IPS-18a (cell line): Measurements from ENCODE around the gene ECM1.

Source experiments
- H3K27ac ChIP-seq: one replicate; pipeline ENCODE4 v1.5.1; 2013; ENCODE audit warnings: low read length
- H3K27me3 ChIP-seq: one replicate; pipeline ENCODE4 v1.6.1; 2013; ENCODE audit warnings: mild to moderate bottlenecking, low read length; ENCODE audit not compliant: control insufficient read depth, insufficient read depth
- H3K36me3 ChIP-seq: one replicate; pipeline ENCODE4 v1.6.1; 2013; ENCODE audit warnings: low read depth, low read length; ENCODE audit not compliant: control insufficient read depth
- H3K4me1 ChIP-seq: one replicate; pipeline ENCODE4 v1.6.1; 2013; ENCODE audit warnings: low read depth, low read length; ENCODE audit not compliant: control insufficient read depth
- H3K4me3 ChIP-seq: one replicate; pipeline ENCODE4 v1.5.1; 2013; ENCODE audit warnings: low read length
- H3K9ac ChIP-seq: one replicate; pipeline ENCODE4 v1.6.1; 2013; ENCODE audit warnings: mild to moderate bottlenecking, low read length, moderate library complexity
- H3K9me3 ChIP-seq: one replicate; pipeline ENCODE4 v1.6.1; 2013; ENCODE audit warnings: low read depth, low read length; ENCODE audit not compliant: control insufficient read depth

The ECM1 gene

DNA sequence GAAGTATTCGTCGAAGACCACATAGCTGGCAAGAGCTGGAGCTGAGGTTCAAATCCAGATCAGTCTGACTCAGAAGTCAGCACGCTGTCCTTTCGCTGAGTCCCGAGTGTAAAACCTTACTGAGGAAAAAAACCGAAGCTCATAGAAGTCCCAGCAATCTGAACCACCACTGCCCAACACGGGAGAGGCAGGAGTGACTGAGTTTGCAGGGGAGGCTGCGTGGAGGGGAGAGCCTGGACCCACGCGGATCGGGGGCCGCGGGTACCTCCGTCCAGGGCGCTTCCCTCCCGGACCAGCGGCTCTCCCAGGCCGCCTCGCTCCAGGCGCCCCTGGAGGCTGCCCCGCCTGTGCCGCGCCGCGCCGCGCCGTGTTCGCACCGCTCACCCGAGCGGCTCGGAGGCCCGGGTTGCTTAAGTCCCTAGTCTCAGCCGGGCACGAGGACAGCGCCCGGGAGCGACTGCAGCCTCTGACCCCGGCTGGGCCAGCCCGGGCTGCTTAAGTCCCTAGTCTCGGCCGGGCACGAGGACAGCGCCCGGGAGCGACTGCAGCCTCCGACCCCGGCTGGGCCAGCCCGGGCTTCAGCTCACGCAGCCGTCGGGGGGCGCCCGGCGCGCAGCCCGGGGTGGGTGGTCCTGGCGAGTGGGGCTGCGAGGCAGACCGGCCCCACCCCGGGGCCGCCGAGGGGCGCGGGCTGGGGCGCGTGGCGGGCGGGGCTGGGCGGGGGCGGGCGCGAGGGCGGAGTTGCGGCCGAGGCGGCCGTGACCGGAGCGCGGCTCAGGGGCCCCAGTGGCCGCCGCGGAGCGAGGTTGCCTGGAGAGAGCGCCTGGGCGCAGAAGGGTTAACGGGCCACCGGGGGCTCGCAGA, 41.0 kb downstream of the ECM1 start, which contains the start of gene ADAMTSL4:
ADAMTSL4 (plus strand) TSS at position 777 of the 864 bp plus-strand sequence. CDS start 2,881 bp downstream, outside the sequence.
- H3K4me3 ChIP-seq, result peak within 1 kb of the TSS; percentile 52
- peaks cover 21% of the 10 kb centered on the region for H3K27me3 ChIP-seq
- H3K27ac ChIP-seq, result no peak within 1 kb of the TSS
- no peak within 1 kb of the TSS for H3K9ac ChIP-seq
- no peaks in the 10 kb centered on the region for H3K9me3 ChIP-seq
- no peaks in the 10 kb centered on the region for H3K36me3 ChIP-seq
- H3K4me1 ChIP-seq, result peaks cover 6% of the 10 kb centered on the region

DNA sequence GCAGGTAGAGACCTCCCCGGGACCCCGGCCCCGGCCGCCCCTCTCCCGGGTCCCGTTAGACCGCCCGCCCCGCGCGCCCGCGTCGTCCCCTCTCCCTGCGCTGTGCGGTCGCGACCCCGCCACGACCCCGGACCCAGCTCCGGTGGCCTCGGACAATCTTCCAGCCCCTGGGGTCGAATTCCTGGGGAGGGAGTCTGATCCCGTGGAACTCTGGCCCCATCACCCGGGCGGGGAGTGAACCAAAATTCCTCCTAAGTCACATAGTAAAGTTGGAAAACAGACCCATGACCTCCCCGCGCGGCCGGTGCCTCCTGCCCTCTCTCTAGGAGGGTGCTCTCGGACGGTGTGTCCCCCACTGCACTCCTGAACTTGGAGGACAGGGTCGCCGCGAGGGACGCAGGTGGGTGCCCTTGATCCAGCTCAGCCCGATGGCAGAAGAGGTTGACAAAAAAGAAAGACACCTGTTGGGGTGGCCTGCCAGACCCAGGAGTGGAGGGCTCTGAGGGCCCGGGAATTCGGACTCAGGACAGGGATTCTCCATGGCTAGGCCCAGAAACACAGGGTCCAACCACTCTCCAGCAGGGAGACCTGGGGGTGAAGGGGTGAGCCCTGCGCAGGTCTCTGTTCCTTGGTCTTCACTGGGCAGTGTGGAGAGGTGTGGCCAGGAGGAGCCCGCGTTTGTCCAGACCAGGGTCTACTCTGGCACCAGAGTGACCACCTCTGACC, 41.8 kb downstream of the ECM1 start:
- H3K9me3 ChIP-seq, result no peaks in the 10 kb centered on the region
- peaks cover 6% of the 10 kb centered on the region for H3K4me1 ChIP-seq
- no peak overlapping the region for H3K27ac ChIP-seq
- H3K36me3 ChIP-seq, result no peaks in the 10 kb centered on the region
- H3K27me3 ChIP-seq, result peaks cover 21% of the 10 kb centered on the region
- H3K4me3 ChIP-seq, result peak overlapping the region; percentile 45
- no peak overlapping the region for H3K9ac ChIP-seq

GRCh38 chr1:150550222-150551050, 42.5 kb downstream of the ECM1 start:
- Histone ChIP-seq H3K9ac (no peak overlapping the region), H3K27ac (no peak overlapping the region), H3K4me1 (peaks cover 6% of the 10 kb centered on the region), H3K27me3 (peaks cover 21% of the 10 kb centered on the region), H3K9me3 (no peaks in the 10 kb centered on the region), H3K36me3 (no peaks in the 10 kb centered on the region), H3K4me3 (no peak overlapping the region)

- Histone ChIP-seq H3K9me3 (no peaks in the 10 kb centered on the region), H3K27me3 (peaks cover 21% of the 10 kb centered on the region), H3K4me1 (peaks cover 6% of the 10 kb centered on the region), H3K9ac (no peak overlapping the region), H3K36me3 (no peaks in the 10 kb centered on the region), H3K4me3 (no peak overlapping the region), H3K27ac (no peak overlapping the region)
These were observed 43.3 kb downstream of the ECM1 start for GRCh38 chr1:150551051-150551783.

- Histone ChIP-seq H3K36me3 (no peaks in the 10 kb centered on the region), H3K9ac (no peak overlapping the region), H3K27me3 (peaks cover 21% of the 10 kb centered on the region), H3K4me1 (peaks cover 6% of the 10 kb centered on the region), H3K27ac (no peak overlapping the region), H3K9me3 (no peaks in the 10 kb centered on the region), H3K4me3 (no peak overlapping the region)
These were observed 43.8 kb downstream of the ECM1 start for GRCh38 chr1:150551784-150552127.

- H3K9ac ChIP-seq, result no peak overlapping the region
- H3K4me3 ChIP-seq, result no peak overlapping the region
- H3K36me3 ChIP-seq, result no peaks in the 10 kb centered on the region
- no peaks in the 10 kb centered on the region for H3K9me3 ChIP-seq
- H3K27ac ChIP-seq, result no peak overlapping the region
- H3K27me3 ChIP-seq, result peaks cover 21% of the 10 kb centered on the region
- peaks cover 6% of the 10 kb centered on the region for H3K4me1 ChIP-seq
These were observed 44.4 kb downstream of the ECM1 start for GRCh38 chr1:150552128-150552910.

DNA sequence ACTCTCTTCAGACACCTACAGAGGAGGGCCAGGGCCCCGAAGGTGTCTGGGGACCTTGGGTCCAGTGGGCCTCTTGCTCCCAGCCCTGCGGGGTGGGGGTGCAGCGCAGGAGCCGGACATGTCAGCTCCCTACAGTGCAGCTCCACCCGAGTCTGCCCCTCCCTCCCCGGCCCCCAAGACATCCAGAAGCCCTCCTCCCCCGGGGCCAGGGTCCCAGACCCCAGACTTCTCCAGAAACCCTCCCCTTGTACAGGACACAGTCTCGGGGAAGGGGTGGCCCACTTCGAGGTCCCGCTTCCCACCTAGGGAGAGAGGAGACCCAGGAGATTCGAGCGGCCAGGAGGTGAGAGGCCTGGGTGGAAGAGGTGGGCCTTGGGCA, 45.0 kb downstream of the ECM1 start:
- no peaks in the 10 kb centered on the region for H3K36me3 ChIP-seq
- H3K27ac ChIP-seq, result no peak overlapping the region
- H3K4me1 ChIP-seq, result peaks cover 6% of the 10 kb centered on the region
- H3K27me3 ChIP-seq, result peaks cover 17% of the 10 kb centered on the region
- no peak overlapping the region for H3K4me3 ChIP-seq
- no peaks in the 10 kb centered on the region for H3K9me3 ChIP-seq
- H3K9ac ChIP-seq, result no peak overlapping the region

DNA sequence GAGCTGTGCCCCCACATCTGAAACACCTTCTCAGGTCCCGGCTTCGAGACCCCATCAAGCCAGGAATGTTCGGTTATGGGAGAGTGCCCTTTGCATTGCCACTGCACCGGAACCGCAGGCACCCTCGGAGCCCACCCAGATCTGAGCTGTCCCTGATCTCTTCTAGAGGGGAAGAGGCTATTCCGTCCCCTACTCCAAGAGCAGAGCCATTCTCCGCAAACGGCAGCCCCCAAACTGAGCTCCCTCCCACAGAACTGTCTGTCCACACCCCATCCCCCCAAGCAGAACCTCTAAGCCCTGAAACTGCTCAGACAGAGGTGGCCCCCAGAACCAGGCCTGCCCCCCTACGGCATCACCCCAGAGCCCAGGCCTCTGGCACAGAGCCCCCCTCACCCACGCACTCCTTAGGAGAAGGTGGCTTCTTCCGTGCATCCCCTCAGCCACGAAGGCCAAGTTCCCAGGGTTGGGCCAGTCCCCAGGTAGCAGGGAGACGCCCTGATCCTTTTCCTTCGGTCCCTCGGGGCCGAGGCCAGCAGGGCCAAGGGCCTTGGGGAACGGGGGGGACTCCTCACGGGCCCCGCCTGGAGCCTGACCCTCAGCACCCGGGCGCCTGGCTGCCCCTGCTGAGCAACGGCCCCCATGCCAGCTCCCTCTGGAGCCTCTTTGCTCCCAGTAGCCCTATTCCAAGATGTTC, 45.6 kb downstream of the ECM1 start:
- H3K4me1 ChIP-seq, result peaks cover 6% of the 10 kb centered on the region
- H3K36me3 ChIP-seq, result no peaks in the 10 kb centered on the region
- no peaks in the 10 kb centered on the region for H3K9me3 ChIP-seq
- H3K4me3 ChIP-seq, result no peak overlapping the region
- H3K27me3 ChIP-seq, result peaks cover 11% of the 10 kb centered on the region
- H3K27ac ChIP-seq, result no peak overlapping the region
- no peak overlapping the region for H3K9ac ChIP-seq

DNA sequence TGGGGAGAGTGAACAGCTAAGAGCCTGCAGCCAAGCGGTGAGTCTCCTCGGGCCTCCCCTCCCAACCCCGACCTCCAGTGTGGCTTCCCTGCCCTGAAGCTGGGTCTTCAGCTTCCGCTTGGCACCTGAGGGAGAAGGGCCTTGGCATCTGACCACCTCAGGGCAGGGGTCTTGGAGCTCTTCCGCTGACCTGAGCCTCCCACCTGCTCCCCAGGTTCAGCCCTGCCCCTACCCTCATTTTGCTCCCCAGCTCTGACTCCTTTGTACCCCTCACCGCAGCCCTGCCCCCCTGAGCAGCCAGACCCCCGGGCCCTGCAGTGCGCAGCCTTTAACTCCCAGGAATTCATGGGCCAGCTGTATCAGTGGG, 46.2 kb downstream of the ECM1 start:
- peaks cover 8% of the 10 kb centered on the region for H3K27me3 ChIP-seq
- no peaks in the 10 kb centered on the region for H3K9me3 ChIP-seq
- H3K4me3 ChIP-seq, result no peak overlapping the region
- H3K9ac ChIP-seq, result no peak overlapping the region
- no peak overlapping the region for H3K27ac ChIP-seq
- peaks cover 6% of the 10 kb centered on the region for H3K4me1 ChIP-seq
- no peaks in the 10 kb centered on the region for H3K36me3 ChIP-seq
